ENCODE data around the gene FCMR.

The FCMR gene

GRCh38 chr1:206922524-206922923, 783 bp upstream of the FCMR start:
- no peak for DNase-seq

GRCh38 chr1:206918076-206918475, 3.7 kb downstream of the FCMR start:
- DNase-seq, result no peak

- DNase-seq, result no peak
Measured at GRCh38 chr1:206916000-206916709, 5.6 kb downstream of the FCMR start.

GRCh38 chr1:206915030-206915735, 6.6 kb downstream of the FCMR start:
- no peak for DNase-seq

GRCh38 chr1:206913766-206914537, 7.8 kb downstream of the FCMR start:
- no peak for DNase-seq

GRCh38 chr1:206912445-206913095, 9.2 kb downstream of the FCMR start:
- DNase-seq, result peak; percentile 53

- peak; percentile 40 for DNase-seq
Measured at GRCh38 chr1:206911064-206911663, 10.6 kb downstream of the FCMR start.

GRCh38 chr1:206909883-206910318, 11.8 kb downstream of the FCMR start:
- DNase-seq, result no peak

- DNase-seq, result no peak
Measured at GRCh38 chr1:206909161-206909882, 12.4 kb downstream of the FCMR start.

GRCh38 chr1:206908038-206908437, 13.7 kb downstream of the FCMR start:
- DNase-seq, result no peak

GRCh38 chr1:206907304-206907991, 14.3 kb downstream of the FCMR start:
- no peak for DNase-seq

- no peak for DNase-seq
Measured at GRCh38 chr1:206905295-206906164, 16.2 kb downstream of the FCMR start.

- DNase-seq, result no peak
Measured at GRCh38 chr1:206904423-206905142, 17.2 kb downstream of the FCMR start.

- no peak for DNase-seq
Measured at GRCh38 chr1:206903687-206904086, 18.1 kb downstream of the FCMR start.

- no peak for DNase-seq
Measured at GRCh38 chr1:206902702-206903101, 19.0 kb downstream of the FCMR start.

- no peak for DNase-seq
Measured at GRCh38 chr1:206901944-206902343, 19.8 kb downstream of the FCMR start.

GRCh38 chr1:206900149-206900548, 21.6 kb downstream of the FCMR start:
- no peak for DNase-seq

GRCh38 chr1:206899717-206900116, 22.0 kb downstream of the FCMR start:
- no peak for DNase-seq

GRCh38 chr1:206898915-206899431, 22.8 kb downstream of the FCMR start:
- no peak for DNase-seq
